ENCODE data around the gene METTL25B.

DNA sequence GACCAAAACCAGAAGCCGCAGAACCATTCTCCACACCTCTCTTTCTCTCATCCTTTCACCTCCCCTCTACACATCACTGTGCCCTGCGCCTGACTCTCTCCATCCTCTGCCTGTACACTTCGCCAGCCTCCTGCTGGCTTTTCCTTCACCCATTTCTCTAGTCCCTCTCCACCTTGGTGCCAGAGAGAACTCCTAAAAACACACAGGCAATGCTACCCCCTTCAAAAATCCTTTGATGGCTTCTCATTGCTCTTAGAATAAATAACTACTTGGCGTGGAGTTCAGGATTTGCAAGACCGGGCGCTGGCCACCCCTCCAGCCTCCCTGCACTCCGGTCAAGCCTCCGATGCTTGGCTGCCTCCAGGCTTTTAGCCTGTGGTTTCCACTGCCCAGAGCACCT lies 31.5 kb upstream of the METTL25B start:
- TF ChIP-seq, protein P1, sequence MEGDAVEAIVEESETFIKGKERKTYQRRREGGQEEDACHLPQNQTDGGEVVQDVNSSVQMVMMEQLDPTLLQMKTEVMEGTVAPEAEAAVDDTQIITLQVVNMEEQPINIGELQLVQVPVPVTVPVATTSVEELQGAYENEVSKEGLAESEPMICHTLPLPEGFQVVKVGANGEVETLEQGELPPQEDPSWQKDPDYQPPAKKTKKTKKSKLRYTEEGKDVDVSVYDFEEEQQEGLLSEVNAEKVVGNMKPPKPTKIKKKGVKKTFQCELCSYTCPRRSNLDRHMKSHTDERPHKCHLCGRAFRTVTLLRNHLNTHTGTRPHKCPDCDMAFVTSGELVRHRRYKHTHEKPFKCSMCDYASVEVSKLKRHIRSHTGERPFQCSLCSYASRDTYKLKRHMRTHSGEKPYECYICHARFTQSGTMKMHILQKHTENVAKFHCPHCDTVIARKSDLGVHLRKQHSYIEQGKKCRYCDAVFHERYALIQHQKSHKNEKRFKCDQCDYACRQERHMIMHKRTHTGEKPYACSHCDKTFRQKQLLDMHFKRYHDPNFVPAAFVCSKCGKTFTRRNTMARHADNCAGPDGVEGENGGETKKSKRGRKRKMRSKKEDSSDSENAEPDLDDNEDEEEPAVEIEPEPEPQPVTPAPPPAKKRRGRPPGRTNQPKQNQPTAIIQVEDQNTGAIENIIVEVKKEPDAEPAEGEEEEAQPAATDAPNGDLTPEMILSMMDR (IDR thresholded peaks at IDR 0.05) = no peak
- no peak for TF ChIP-seq POLR2A (IDR thresholded peaks at IDR 0.05)
